ENCODE data around the gene AKTIP. TPM values are rescaled to one million over a fixed set of nuclear protein-coding genes. Genes with fewer than 3 reads are reported as not detected.
"Not testable (repeated sequence)": the region's sequence is repeated elsewhere in the genome, so short reads cannot be mapped to it uniquely, and the experiment has no call there.

The AKTIP gene
- 10 to 100 TPM; 22.5 to 27.2 TPM for polyA plus RNA-seq

GRCh38 chr16:53502331-53503269, at the start of gene AKTIP:
Gene AKTIP, minus strand, starts transcription at chr16:53503209. Its CDS starts 2,950 bp downstream, at chr16:53500259.
- WGBS, 2 donors, result 0 to 1% methylated on average over 72 to 76 of the region's 76 CpGs
- Histone ChIP-seq H3K27ac (ENCODE audit: low read depth in 2 of 2, low read length in 1 of 2) (peak within 1 kb of the TSS; percentile 98 to 100), H3K4me1 (ENCODE audit: control insufficient read depth in 2 of 2, insufficient read depth in 2 of 2, low read length in 1 of 2) (peaks cover 0 to 5% of the 10 kb centered on the region in 2 donors)

GRCh38 chr16:53549970-53550690, 47.1 kb upstream of the AKTIP start:
- Histone ChIP-seq H3K4me1 (ENCODE audit: control insufficient read depth in 2 of 2, insufficient read depth in 2 of 2, low read length in 1 of 2) (no peaks in the 10 kb centered on the region), H3K36me3 (ENCODE audit: control insufficient read depth in 2 of 2, insufficient read depth in 2 of 2, low read length in 1 of 2) (no peaks in the 10 kb centered on the region), H3K27me3 (ENCODE audit: control insufficient read depth in 1 of 2, insufficient read depth in 2 of 2, low read length in 2 of 2) (no peaks in the 10 kb centered on the region), H3K4me3 (ENCODE audit: low read depth in 1 of 2, low read length in 2 of 2) (no peak overlapping the region), H3K27ac (ENCODE audit: low read depth in 2 of 2, low read length in 1 of 2) (no peak overlapping the region), H3K9me3 (ENCODE audit: control insufficient read depth in 2 of 2, insufficient read depth in 1 of 2, low read depth in 1 of 2, low read length in 1 of 2) (no peaks in the 10 kb centered on the region)
- WGBS, 2 donors, result 12 to 18% methylated on average over 18 of the region's 18 CpGs

More at GRCh38 chr16:53502331-53503269, at the start of gene AKTIP:
- H3K9me3 ChIP-seq (ENCODE audit: control insufficient read depth in 2 of 2, insufficient read depth in 1 of 2, low read depth in 1 of 2, low read length in 1 of 2), result no peaks in the 10 kb centered on the region
- no peaks in the 10 kb centered on the region for H3K36me3 ChIP-seq (ENCODE audit: control insufficient read depth in 2 of 2, insufficient read depth in 2 of 2, low read length in 1 of 2)
- peak within 1 kb of the TSS; percentile 78 to 82 for H3K4me3 ChIP-seq (ENCODE audit: low read depth in 1 of 2, low read length in 2 of 2)
- H3K27me3 ChIP-seq (ENCODE audit: control insufficient read depth in 1 of 2, insufficient read depth in 2 of 2, low read length in 2 of 2), result no peaks in the 10 kb centered on the region

GRCh38 chr16:53546988-53547391, 44.0 kb upstream of the AKTIP start:
- H3K4me1 ChIP-seq (ENCODE audit: control insufficient read depth in 2 of 2, insufficient read depth in 2 of 2, low read length in 1 of 2), result peaks cover 0 to 4% of the 10 kb centered on the region in 2 donors
- H3K4me3 ChIP-seq (ENCODE audit: low read depth in 1 of 2, low read length in 2 of 2), result no peak overlapping the region
- no peaks in the 10 kb centered on the region for H3K9me3 ChIP-seq (ENCODE audit: control insufficient read depth in 2 of 2, insufficient read depth in 1 of 2, low read depth in 1 of 2, low read length in 1 of 2)
- H3K27me3 ChIP-seq (ENCODE audit: control insufficient read depth in 1 of 2, insufficient read depth in 2 of 2, low read length in 2 of 2), result no peaks in the 10 kb centered on the region
- H3K36me3 ChIP-seq (ENCODE audit: control insufficient read depth in 2 of 2, insufficient read depth in 2 of 2, low read length in 1 of 2), result no peaks in the 10 kb centered on the region
- no peak overlapping the region for H3K27ac ChIP-seq (ENCODE audit: low read depth in 2 of 2, low read length in 1 of 2)
- WGBS, 2 donors, result 50 to 64% methylated on average over 4 of the region's 4 CpGs

DNA sequence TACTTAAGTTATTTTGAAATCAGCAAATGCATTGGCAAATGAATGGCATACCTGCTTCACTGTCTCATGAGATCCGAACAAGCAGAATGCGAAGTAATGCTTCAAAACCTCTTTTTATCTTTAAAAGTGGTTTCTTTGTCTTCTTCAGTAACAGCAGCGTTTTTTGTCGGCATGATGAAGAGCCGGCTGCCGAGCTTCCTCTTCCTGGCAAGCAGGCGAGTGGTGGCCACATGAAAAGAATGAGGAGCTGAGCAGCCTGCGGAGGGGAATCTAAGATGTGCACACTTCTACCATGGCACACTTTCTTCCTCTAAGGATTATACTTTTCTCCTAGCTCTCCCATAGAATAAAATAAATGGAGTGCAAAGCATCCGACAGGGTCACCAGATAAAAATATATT, 42.4 kb upstream of the AKTIP start:
- H3K4me3 ChIP-seq (ENCODE audit: low read depth in 1 of 2, low read length in 2 of 2), result no peak overlapping the region
- peaks cover 0 to 4% of the 10 kb centered on the region in 2 donors for H3K4me1 ChIP-seq (ENCODE audit: control insufficient read depth in 2 of 2, insufficient read depth in 2 of 2, low read length in 1 of 2)
- no peak overlapping the region for H3K27ac ChIP-seq (ENCODE audit: low read depth in 2 of 2, low read length in 1 of 2)
- no peaks in the 10 kb centered on the region for H3K36me3 ChIP-seq (ENCODE audit: control insufficient read depth in 2 of 2, insufficient read depth in 2 of 2, low read length in 1 of 2)
- H3K27me3 ChIP-seq (ENCODE audit: control insufficient read depth in 1 of 2, insufficient read depth in 2 of 2, low read length in 2 of 2), result no peaks in the 10 kb centered on the region
- no peaks in the 10 kb centered on the region for H3K9me3 ChIP-seq (ENCODE audit: control insufficient read depth in 2 of 2, insufficient read depth in 1 of 2, low read depth in 1 of 2, low read length in 1 of 2)
- 58 to 62% methylated on average over 9 of the region's 9 CpGs for WGBS, 2 donors

DNA sequence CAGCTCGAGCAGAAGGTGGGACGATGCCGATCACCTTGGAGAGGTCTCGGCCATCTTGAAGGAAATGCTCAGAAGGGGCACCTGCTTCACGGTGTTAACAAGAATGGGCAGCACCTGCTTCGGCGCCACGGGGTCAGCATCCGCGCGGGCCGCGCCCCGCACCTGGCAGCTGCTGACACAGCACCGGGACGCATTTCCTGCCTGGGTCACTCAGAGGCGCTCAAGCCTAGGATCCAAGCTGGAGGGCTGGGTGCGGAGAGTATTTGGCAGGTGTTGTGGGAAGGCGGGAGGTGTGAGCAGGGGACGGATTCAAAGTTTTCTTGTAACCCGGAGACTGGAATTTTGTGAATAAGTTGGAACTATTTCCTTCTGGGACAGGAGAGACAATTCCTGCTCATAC, 39.3 kb upstream of the AKTIP start:
- WGBS, 2 donors, result 40 to 49% methylated on average over 21 of the region's 21 CpGs

DNA sequence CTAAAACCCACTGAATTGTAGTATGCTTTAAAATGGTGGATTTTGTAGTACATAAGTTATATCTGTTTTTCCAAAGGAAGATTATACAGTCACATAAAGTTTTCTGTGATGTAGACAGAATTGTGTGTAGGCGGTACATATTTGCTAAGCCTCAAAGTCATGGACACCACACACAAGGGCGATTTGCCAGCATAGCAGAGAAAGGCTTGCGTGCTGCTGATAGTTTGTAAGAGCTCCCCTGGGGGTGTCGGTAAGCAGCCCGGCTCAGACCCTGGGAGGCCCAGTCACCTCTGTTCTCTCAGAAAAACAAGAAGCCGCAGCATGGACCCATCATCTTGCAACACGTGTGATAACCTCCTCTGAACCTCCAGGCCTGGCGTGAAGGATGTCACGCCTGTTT, 38.3 kb upstream of the AKTIP start:
- peaks cover 0 to 4% of the 10 kb centered on the region in 2 donors for H3K4me1 ChIP-seq (ENCODE audit: control insufficient read depth in 2 of 2, insufficient read depth in 2 of 2, low read length in 1 of 2)
- no peaks in the 10 kb centered on the region for H3K9me3 ChIP-seq (ENCODE audit: control insufficient read depth in 2 of 2, insufficient read depth in 1 of 2, low read depth in 1 of 2, low read length in 1 of 2)
- no peak overlapping the region for H3K27ac ChIP-seq (ENCODE audit: low read depth in 2 of 2, low read length in 1 of 2)
- no peak overlapping the region for H3K4me3 ChIP-seq (ENCODE audit: low read depth in 1 of 2, low read length in 2 of 2)
- no peaks in the 10 kb centered on the region for H3K27me3 ChIP-seq (ENCODE audit: control insufficient read depth in 1 of 2, insufficient read depth in 2 of 2, low read length in 2 of 2)
- H3K36me3 ChIP-seq (ENCODE audit: control insufficient read depth in 2 of 2, insufficient read depth in 2 of 2, low read length in 1 of 2), result no peaks in the 10 kb centered on the region
- 86 to 91% methylated on average over 9 of the region's 9 CpGs for WGBS, 2 donors

More for the DNA sequence above, 39.3 kb upstream of the AKTIP start:
- Histone ChIP-seq H3K4me3 (ENCODE audit: low read depth in 1 of 2, low read length in 2 of 2) (no peak overlapping the region), H3K4me1 (ENCODE audit: control insufficient read depth in 2 of 2, insufficient read depth in 2 of 2, low read length in 1 of 2) (peaks cover 0 to 4% of the 10 kb centered on the region in 2 donors), H3K27ac (ENCODE audit: low read depth in 2 of 2, low read length in 1 of 2) (no peak overlapping the region), H3K27me3 (ENCODE audit: control insufficient read depth in 1 of 2, insufficient read depth in 2 of 2, low read length in 2 of 2) (no peaks in the 10 kb centered on the region), H3K36me3 (ENCODE audit: control insufficient read depth in 2 of 2, insufficient read depth in 2 of 2, low read length in 1 of 2) (no peaks in the 10 kb centered on the region), H3K9me3 (ENCODE audit: control insufficient read depth in 2 of 2, insufficient read depth in 1 of 2, low read depth in 1 of 2, low read length in 1 of 2) (no peaks in the 10 kb centered on the region)

DNA sequence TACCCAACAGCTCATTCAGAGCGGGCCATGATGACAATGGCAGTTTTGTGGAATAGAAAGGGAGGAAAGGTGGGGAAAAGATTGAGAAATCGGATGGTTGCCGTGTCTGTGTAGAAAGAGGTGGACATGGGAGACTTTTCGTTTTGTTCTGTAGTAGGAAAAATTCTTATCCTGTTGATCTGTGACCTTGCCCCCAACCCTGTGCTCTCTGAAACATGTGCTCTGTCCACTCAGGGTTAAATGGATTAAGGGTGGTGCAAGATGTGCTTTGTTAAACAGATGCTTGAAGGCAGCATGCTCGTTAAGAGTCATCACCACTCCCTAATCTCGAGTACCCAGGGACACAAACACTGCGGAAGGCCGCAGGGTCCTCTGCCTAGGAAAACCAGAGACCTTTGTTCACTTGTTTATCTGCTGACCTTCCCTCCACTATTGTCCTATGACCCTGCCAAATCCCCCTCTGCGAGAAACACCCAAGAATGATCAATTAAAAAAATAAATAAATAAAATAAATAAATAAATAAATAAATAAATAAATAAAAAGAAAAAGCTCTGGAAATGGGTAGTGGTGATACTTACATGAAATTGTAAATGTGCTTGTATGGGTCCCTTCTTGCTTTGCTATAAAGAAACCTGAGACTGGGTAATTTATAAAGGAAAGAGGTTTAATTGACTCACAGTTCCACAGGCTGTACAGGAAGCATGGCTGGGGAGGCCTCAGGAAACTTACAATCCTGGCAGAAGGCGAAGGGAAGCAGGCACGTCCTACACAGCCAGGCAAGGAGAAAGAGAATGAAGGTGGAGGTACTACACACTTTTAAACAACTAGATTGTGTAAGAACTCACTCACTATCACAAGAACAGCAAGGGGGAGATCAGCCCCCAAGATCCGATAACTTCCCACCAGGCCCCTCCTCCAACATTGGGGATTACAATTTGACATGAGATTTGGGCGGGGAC, 37.0 kb upstream of the AKTIP start:
- not testable (repeated sequence) for H3K27me3 ChIP-seq (ENCODE audit: control insufficient read depth in 1 of 2, insufficient read depth in 2 of 2, low read length in 2 of 2); H3K4me1 ChIP-seq (ENCODE audit: control insufficient read depth in 2 of 2, insufficient read depth in 2 of 2, low read length in 1 of 2); H3K36me3 ChIP-seq (ENCODE audit: control insufficient read depth in 2 of 2, insufficient read depth in 2 of 2, low read length in 1 of 2); H3K4me3 ChIP-seq (ENCODE audit: low read depth in 1 of 2, low read length in 2 of 2); H3K27ac ChIP-seq (ENCODE audit: low read depth in 2 of 2, low read length in 1 of 2); H3K9me3 ChIP-seq (ENCODE audit: control insufficient read depth in 2 of 2, insufficient read depth in 1 of 2, low read depth in 1 of 2, low read length in 1 of 2)
- WGBS, 2 donors, result 75 to 79% methylated on average over 13 of the region's 13 CpGs

GRCh38 chr16:53539346-53539745, 36.3 kb upstream of the AKTIP start:
- WGBS, 2 donors, result 89 to 93% methylated on average over 6 to 24 of the region's 27 CpGs
- H3K27me3 ChIP-seq (ENCODE audit: control insufficient read depth in 1 of 2, insufficient read depth in 2 of 2, low read length in 2 of 2); H3K36me3 ChIP-seq (ENCODE audit: control insufficient read depth in 2 of 2, insufficient read depth in 2 of 2, low read length in 1 of 2); H3K4me1 ChIP-seq (ENCODE audit: control insufficient read depth in 2 of 2, insufficient read depth in 2 of 2, low read length in 1 of 2); H3K27ac ChIP-seq (ENCODE audit: low read depth in 2 of 2, low read length in 1 of 2); H3K9me3 ChIP-seq (ENCODE audit: control insufficient read depth in 2 of 2, insufficient read depth in 1 of 2, low read depth in 1 of 2, low read length in 1 of 2); H3K4me3 ChIP-seq (ENCODE audit: low read depth in 1 of 2, low read length in 2 of 2): not testable (repeated sequence)

DNA sequence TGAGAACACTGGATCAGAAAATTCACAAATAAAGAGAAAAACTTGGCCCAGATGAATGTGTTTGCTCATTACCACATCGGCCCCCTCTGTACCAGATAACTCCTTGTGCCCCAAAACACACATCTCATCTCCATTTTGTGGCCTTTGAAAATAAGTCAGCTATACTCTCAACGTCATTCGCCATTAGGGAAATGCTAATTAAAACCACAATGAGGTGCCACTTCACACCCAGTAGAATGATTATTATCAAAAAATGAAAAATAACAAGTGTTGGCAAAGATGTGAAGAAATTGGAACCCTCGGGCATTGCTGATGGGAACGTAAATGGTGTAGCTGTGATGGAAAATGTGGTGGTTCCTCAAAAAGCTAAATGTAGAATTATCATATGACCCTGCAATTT, 34.6 kb upstream of the AKTIP start:
- no peak overlapping the region for H3K4me3 ChIP-seq (ENCODE audit: low read depth in 1 of 2, low read length in 2 of 2)
- no peaks in the 10 kb centered on the region for H3K27me3 ChIP-seq (ENCODE audit: control insufficient read depth in 1 of 2, insufficient read depth in 2 of 2, low read length in 2 of 2)
- H3K9me3 ChIP-seq (ENCODE audit: control insufficient read depth in 2 of 2, insufficient read depth in 1 of 2, low read depth in 1 of 2, low read length in 1 of 2), result no peaks in the 10 kb centered on the region
- 82 to 88% methylated on average over 5 of the region's 5 CpGs for WGBS, 2 donors
- H3K27ac ChIP-seq (ENCODE audit: low read depth in 2 of 2, low read length in 1 of 2), result no peak overlapping the region
- no peaks in the 10 kb centered on the region for H3K36me3 ChIP-seq (ENCODE audit: control insufficient read depth in 2 of 2, insufficient read depth in 2 of 2, low read length in 1 of 2)
- H3K4me1 ChIP-seq (ENCODE audit: control insufficient read depth in 2 of 2, insufficient read depth in 2 of 2, low read length in 1 of 2), result peaks cover 0 to 4% of the 10 kb centered on the region in 2 donors

Measured in esophagus (tissue), 2 donors.